HG02852 (cell line): ENCODE measurements around the gene CFAP126.
"Not testable (repeated sequence)": the region's sequence is repeated elsewhere in the genome, so short reads cannot be mapped to it uniquely, and the experiment has no call there.

Source experiments
- ATAC-seq: cut with Tn5 transposase; IDR thresholded peaks from one replicate; pipeline ENCODE4 v1.9.1; 2021; ENCODE audit warnings: mild to moderate bottlenecking, moderate library complexity; ENCODE audit not compliant: unreplicated experiment

CFAP126 gene

DNA sequence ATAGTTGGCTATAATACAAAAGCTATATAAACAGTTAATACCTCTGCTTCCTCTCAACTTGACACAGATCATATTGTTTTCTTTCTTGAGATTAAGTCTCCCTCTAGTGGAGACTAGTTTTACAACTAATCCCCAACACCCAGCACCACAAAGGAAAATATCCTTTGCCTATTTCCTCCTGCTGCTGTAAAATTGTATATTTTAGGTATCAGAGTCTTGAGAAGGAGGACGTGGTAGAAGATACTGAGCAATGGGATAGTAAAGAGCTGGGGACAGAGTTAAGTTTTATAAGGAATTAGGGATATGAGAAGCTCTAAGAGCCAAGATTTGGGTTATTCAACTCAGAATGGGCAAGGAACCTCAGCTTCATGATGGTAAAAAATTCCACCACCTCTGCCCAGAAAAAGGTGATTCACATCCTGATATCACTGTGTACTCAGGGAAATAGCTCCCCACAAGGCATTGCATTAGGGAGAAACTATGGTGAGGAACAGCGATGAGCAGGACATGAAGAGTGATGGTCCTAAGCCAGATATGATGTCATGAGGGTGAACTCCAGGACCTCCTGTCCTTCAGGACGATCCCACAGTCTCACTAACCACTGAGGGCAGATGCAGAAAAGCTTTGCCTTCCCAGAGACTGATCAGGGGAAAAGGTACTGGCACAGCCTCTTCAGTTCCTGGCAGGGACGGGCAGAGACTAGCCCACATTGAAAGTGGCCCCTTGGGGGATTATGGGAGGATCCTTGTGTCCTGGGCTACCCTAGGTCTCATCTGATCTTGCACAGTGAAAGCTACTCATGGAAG, 14.7 kb upstream of the CFAP126 start:
- no peak for ATAC-seq

DNA sequence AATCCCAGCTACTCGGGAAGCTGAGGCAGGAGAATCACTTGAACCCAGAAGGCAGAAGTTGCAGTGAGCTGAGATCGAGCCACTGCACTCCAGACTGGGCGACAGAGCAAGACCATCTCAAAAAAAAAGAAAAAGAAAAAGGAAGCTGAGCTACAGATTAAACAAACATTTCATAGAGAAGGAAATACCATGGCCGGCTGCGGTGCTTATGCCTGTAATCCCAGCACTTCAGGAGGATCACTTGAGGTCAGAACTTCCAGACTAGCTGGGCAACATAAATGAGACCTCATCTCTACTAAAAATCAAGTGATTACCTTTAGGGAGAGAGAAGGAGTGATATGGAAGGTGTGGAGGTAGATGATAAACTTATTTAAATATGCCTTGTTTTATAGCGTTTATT, 14.0 kb upstream of the CFAP126 start:
- ATAC-seq: no peak

DNA sequence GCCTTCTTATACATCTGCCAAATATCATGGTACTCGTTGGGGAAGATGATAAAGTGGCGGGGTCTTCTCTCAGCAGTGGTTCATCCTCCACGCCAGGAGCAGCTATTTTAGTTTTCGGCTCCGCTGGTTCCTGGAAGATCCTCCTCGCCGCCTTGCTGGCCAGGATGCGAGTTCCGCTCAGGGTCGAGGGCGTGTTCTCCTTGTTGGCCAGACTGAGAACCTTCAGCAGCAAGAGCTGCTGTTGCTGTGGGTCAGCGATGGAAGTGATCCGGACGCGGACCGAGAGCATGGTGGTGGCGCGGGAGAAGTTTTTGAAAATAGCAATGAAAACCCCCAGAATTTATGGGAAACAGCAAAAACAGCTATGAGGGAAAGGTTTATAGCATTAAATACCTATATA, 11.4 kb upstream of the CFAP126 start:
- ATAC-seq: no peak

DNA sequence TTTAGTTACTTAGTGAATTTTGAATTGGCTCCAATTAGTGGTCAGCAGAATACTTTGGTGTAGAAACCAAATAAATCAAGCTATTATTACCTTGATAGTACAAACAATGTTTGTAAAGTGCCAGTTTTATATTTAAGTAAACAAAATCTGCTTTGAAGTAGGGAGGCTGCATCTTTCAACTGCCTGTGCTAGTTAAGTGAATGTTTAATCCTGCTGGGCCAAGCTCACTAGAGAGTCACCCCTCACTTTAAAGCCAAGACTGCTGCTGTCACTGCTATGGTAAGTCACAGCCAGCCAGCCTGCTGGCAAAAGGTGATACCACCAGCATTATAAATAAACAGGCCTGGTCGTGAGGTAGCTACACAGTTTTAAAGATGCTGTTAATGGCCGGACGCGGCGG, 10.3 kb upstream of the CFAP126 start:
- no peak for ATAC-seq

DNA sequence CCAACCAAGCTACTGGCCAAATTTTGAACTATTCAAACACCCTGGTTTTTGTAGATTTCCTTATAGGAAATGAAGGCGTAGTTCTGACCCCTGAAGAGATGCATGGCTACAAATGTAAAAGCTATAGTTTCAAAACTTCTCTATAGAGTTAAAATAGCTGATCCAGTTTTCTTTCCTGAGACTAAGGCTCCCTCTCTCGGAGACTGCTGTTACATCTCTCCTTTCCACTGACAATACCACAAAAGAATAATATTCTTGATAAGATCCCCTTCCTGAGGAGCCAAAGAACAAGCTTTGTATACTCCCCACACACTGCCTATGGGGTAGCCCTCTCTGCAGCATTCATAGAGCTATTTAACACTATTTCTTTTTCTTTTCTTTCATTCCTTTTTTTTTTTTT, 6.7 kb upstream of the CFAP126 start:
- no peak for ATAC-seq

DNA sequence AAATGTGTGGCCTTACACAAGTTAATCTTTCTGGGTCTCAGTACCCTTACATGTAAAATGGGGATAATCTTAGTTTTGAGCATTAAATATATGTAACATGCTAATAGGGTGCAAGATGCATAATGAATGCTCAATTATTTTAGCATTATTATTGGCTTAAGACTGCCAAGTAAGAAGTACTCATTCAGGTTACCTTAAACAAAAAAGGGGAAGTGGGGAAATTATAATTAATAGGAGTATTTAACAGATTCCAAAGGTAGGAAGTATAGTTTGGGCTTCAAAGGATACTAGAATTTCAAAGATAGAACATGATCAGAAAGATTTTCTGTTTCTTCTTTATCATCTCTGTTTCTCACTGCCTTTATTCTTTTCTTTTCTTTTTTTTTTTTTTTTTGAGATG, 5.8 kb upstream of the CFAP126 start:
- no peak for ATAC-seq

DNA sequence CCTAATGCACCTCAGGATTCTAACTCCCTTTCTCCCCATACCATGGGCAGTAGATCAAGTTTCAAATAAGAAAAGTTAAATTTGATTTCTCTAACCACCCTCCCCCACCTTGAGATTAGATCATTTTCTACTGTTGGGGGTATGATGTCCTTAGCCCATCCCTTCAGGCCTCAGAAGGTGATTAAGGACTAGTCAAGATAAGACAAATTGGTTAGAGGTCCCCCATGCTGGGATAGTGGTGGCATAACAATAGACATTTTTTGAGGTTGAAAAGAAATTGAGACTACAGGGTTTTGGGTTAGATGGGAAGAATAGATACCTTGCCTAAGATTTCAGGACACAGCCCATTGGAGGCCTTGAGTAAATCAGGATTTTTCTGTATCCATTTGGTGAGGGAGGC, 2.5 kb downstream of the CFAP126 start:
- no peak for ATAC-seq

DNA sequence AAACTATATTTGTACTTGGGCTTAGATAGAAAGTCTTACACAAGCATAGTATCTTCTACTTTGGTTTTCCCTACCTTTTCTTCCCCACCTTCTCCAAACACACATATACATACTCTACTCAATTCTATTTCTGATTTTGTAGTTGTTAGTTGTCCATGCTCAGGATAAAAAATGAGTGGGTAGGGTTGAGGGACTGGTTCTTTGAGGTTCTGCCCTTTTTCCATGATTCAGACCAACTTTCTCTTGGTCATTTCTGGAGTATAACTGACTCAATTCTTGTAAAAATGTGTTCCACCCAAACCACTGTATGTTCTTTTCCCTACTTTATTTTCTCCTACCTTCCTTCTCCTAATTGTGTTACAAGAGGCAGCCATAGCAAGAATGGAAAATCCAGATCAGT, 3.3 kb downstream of the CFAP126 start:
- ATAC-seq: no peak

DNA sequence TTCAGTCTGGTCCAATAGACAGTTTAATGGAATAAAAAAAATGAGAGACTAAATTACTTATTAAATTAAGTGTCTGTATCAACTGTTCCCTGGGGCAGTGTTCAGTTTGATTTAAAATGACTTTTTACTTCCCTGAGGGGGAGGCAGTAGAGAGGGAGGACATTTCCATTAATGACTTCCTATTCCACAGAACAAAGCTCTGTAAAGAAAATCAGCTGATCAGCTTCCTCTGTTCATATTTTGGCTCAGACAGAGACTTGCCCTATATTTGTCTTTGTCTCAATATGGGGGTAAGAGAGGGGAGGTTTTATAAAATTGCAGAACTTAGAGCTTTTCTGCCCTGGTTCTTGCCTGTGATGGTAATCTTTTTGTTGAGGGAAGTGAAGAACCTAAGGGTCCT, 8.4 kb downstream of the CFAP126 start:
- ATAC-seq: no peak

DNA sequence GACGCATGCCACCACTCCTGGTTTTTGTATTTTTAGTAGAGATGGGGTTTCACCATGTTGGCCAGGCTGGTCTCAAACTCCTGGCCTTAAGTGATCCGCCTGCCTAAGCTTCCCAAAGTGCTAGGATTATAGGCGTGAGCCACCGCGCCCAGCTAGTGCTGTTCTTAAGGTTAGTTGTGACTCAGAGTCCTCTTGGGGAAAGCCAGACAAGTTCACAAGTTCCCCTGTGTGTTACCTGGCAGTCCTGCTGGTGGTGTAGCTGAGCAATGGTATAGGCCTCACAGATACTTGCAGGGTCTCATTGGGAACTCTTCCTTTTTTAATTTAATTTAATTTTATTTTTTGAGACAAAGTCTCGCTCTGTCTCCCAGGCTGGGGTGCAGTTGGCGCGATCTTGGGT, 10.6 kb downstream of the CFAP126 start:
- no peak for ATAC-seq

DNA sequence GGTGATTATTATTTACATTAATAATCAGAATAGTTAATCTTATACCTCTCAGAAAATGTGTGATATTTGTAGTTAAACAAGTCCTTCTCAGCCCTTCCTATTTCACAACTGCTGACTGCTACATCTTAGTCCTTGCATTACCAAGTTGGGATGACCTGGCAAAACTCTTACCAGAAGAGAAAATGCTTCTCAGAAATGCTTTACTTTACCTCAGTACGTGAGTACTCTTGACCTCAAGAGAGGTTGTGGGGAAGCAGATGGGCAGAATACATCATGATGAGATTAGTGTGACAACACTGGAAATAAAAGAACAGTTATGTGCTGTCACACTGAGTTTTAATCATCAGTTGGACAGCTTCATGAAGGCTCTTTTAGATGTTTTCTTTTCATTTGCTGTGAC, 16.2 kb downstream of the CFAP126 start:
- ATAC-seq: no peak

DNA sequence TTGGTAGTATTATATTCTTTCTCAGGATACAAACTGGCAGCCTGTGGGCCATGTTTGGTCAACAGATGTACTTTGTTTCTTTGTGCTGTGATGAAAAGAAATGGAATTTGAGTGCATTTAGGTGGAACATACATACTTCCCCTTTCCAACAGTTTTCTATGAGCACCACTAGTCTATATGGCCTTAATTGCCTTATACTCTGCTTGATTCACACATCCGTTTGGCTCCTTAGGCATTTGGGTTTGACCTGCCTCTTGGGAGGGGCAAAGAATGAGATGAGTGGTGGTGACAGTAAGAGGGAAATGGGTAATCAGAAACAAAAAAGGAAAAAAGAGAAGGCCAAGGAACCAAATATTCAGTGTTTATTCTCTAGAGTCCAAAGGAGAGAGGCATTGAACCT, 17.0 kb downstream of the CFAP126 start:
- no peak for ATAC-seq

DNA sequence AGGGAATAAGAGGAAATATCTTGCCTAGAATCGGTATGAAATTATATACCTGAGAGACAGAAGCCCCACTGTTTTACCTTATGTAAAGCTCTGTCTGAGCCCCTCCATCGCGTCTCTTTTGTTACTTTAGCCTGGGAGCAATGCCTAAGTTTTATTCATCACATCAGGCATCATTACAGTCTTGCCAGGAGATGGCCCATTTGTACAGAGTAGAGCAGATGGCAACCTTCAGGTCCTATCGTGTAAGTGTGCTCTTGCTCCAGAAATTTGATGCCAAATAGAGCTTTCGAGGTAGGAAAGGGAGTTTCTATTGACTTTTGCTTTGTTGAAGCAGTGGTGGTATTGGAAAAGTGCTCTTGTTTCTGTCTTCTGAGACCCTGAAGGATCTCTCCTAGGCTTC, 24.9 kb downstream of the CFAP126 start:
- ATAC-seq: no peak

DNA sequence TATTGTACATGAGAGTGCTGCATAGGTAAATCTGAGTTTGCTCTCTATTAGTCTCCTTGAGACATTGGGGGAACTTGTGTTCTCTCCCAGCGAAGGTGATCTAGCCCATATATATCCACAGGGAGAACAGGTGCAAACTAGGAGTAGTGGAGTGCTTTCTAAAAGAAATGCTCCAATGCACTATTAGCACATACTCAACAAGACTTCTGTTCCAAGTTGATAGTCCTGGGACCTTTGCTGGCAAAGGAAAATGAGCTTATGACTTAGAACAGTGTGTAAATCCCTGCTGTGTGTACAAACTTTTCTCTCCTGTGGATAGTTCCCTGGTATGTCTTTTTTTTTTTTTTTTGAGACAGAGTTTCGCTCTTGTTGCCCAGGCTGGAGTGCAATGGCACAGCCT, 25.5 kb downstream of the CFAP126 start:
- ATAC-seq: no peak

DNA sequence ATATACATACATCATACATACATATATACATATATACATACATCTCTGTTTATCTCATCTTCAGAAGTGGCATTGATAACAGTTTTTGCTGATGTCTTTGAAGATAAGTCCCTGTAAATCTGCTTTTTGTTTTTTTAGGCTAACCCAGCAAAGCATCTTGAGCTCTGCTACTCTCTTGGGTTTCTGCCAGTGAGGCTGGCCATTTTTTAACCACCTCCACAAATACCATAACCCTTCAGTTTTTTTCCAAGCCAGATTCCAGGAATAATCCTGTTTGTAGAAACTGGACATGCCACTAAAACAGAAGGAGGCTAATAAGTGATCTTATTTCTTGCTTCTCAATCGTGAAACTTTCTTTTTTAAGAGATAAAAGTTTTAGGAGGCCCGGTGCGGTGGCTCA, 31.9 kb downstream of the CFAP126 start:
- no peak for ATAC-seq

DNA sequence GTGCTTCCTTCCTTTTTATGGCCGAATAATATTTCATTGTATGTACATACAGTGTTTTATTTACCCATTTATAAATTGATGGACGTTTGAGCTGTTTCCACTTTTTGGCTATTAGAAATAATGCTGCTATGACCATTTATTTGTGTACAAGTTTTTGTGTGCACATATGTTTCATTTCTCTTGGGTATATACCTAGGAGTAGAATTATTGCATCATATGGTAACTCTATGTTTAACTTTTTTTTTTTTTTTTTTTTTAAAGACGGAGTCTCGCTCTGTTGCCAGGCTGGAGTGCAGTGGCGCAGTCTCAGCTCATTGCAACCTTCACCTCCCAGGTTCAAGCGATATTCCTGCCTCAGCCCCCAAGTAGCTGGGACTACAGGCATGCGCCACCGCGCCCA, 34.5 kb downstream of the CFAP126 start:
- ATAC-seq: no peak

DNA sequence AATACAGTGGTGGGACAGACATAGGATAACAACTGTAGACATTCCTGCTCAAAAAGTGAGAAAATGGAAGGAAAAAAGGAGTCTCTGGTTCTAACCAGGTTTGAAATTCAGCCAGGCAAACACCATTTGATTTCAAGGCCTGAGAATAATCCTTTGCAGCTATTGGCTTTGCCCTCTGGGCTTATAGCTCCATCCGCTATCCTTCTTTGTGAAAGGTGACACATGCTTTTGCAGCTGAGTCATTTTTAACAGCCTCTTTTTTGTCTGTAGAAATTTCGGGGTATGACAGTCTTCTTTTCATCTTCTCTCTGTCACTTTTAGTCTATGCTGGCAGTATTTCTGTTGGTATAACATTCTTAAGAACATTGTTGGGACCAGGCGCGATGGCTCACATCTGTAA, 37.3 kb downstream of the CFAP126 start:
- ATAC-seq: no peak

DNA sequence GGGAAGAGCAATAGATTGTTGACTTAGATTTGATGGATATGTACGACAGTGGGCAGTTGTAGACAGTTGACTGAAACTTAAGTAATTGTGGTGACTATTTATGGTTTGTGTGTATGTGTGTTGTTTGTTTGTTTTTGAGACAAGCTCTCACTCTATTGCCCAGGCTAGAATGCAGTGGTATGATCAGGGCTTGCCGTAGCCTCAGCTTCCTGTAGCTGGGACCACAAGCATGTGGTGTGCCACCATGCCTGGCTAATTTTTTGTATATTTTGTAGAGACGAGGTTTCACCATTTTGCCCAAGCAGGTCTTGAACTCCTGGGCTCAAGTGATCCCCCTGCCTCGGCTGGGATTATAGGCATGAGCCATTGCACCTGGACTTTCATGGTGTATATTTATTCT, 43.7 kb downstream of the CFAP126 start:
- ATAC-seq: no peak

DNA sequence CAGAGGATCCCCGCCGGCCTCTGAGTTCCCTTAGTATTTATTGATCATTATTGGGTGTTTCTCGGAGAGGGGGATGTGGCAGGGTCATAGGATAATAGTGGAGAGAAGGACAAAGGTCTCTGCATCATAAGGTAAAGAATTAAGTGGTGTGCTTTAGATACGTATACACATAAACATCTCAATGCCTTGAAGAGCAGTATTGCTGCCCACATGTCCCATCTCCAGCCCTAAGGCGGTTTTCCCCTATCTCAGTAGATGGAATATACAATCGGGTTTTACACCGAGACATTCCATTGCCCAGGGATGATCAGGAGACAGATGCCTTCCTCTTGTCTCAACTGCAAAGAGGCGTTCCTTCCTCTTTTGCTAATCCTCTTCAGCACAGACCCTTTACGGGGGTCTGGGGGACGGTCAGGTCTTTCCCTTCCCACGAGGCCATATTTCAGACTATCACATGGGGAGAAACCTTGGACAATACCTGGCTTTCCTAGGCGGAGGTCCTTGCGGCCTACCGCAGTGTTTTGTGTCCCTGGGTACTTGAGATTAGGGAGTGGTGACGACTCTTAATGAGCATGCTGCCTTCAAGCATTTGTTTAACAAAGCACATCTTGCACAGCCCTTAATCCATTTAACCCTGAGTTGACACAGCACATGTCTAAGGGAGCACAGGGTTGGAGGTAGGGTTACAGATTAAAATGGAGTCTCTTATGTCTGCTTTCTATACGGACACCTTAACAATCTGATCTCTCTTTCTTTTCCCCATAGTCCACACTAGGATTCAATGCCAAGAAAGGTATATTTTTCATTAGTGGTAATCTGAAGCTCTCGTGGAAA, 51.6 kb downstream of the CFAP126 start:
- ATAC-seq: not testable (repeated sequence)
